ENCODE results near the gene UBAP2.
A peak's percentile ranks its signal among the peaks of the same experiment; 100 is the strongest.

The UBAP2 gene

GRCh38 chr9:34048727-34049629, at the start of gene UBAP2:
Gene UBAP2, minus strand, starts transcription at chr9:34048887. Its CDS starts 31,739 bp downstream, at chr9:34017148.
- peak; percentile 97 for DNase-seq (ENCODE audit: low read depth in 2 of 2)

- DNase-seq (ENCODE audit: low read depth in 2 of 2): no peak
These were observed 49.6 kb upstream of the UBAP2 start for GRCh38 chr9:34098307-34098706.

- DNase-seq (ENCODE audit: low read depth in 2 of 2): no peak
These were observed 49.2 kb upstream of the UBAP2 start for GRCh38 chr9:34097865-34098264.

GRCh38 chr9:34096751-34097150, 48.1 kb upstream of the UBAP2 start:
- no peak for DNase-seq (ENCODE audit: low read depth in 2 of 2)

- DNase-seq (ENCODE audit: low read depth in 2 of 2): no peak
These were observed 44.9 kb upstream of the UBAP2 start for GRCh38 chr9:34093578-34093977.

GRCh38 chr9:34089311-34089710, 40.6 kb upstream of the UBAP2 start:
- DNase-seq (ENCODE audit: low read depth in 2 of 2): no peak

GRCh38 chr9:34087370-34087769, 38.7 kb upstream of the UBAP2 start:
- DNase-seq (ENCODE audit: low read depth in 2 of 2): no peak

- no peak for DNase-seq (ENCODE audit: low read depth in 2 of 2)
These were observed 38.2 kb upstream of the UBAP2 start for GRCh38 chr9:34086864-34087263.

- DNase-seq (ENCODE audit: low read depth in 2 of 2): no peak
These were observed 37.2 kb upstream of the UBAP2 start for GRCh38 chr9:34085581-34086500.

- DNase-seq (ENCODE audit: low read depth in 2 of 2): no peak
These were observed 35.9 kb upstream of the UBAP2 start for GRCh38 chr9:34084562-34084961.

- DNase-seq (ENCODE audit: low read depth in 2 of 2): no peak
These were observed 30.5 kb upstream of the UBAP2 start for GRCh38 chr9:34079181-34079580.

- no peak for DNase-seq (ENCODE audit: low read depth in 2 of 2)
These were observed 24.3 kb upstream of the UBAP2 start for GRCh38 chr9:34072868-34073590.

- no peak for DNase-seq (ENCODE audit: low read depth in 2 of 2)
These were observed 23.7 kb upstream of the UBAP2 start for GRCh38 chr9:34072410-34072809.

GRCh38 chr9:34070606-34071324, 22.1 kb upstream of the UBAP2 start:
- DNase-seq (ENCODE audit: low read depth in 2 of 2): no peak

GRCh38 chr9:34069831-34070230, 21.1 kb upstream of the UBAP2 start:
- no peak for DNase-seq (ENCODE audit: low read depth in 2 of 2)

- DNase-seq (ENCODE audit: low read depth in 2 of 2): no peak
These were observed 16.9 kb upstream of the UBAP2 start for GRCh38 chr9:34065541-34065940.

- DNase-seq (ENCODE audit: low read depth in 2 of 2): no peak
These were observed 11.3 kb upstream of the UBAP2 start for GRCh38 chr9:34059954-34060353.

- DNase-seq (ENCODE audit: low read depth in 2 of 2): no peak
These were observed 10.6 kb upstream of the UBAP2 start for GRCh38 chr9:34059281-34059680.

- no peak for DNase-seq (ENCODE audit: low read depth in 2 of 2)
These were observed 1.1 kb upstream of the UBAP2 start for GRCh38 chr9:34049630-34050384.
